Glutamatergic neuron (in vitro differentiated cells): ENCODE results near the gene RAP2C. TPM values are rescaled to one million over a fixed set of nuclear protein-coding genes. Genes with fewer than 3 reads are reported as not detected.
"Not testable (repeated sequence)": the region's sequence is repeated elsewhere in the genome, so short reads cannot be mapped to it uniquely, and the experiment has no call there.

Experiments
- DNase-seq: peaks from one replicate; pipeline ENCODE4 v3.0.0; 2022
- H3K27ac Mint-ChIP-seq: one replicate; pipeline ENCODE4 v1.8.0; 2020; ENCODE audit warnings: mild to moderate bottlenecking, mixed read lengths, inconsistent platforms; ENCODE audit not compliant: unreplicated experiment
- H3K27me3 Mint-ChIP-seq: one replicate; pipeline ENCODE4 v1.8.0; 2020; ENCODE audit warnings: mild to moderate bottlenecking, moderate library complexity, mixed read lengths, inconsistent platforms; ENCODE audit not compliant: unreplicated experiment
- H3K36me3 Mint-ChIP-seq: one replicate; pipeline ENCODE4 v1.8.0; 2020; ENCODE audit warnings: mild to moderate bottlenecking, mixed read lengths, inconsistent platforms; ENCODE audit not compliant: unreplicated experiment
- H3K4me1 Mint-ChIP-seq: one replicate; pipeline ENCODE4 v1.8.0; 2020; ENCODE audit warnings: mild to moderate bottlenecking, low read depth, mixed read lengths, inconsistent platforms; ENCODE audit not compliant: unreplicated experiment
- H3K4me3 Mint-ChIP-seq: one replicate; pipeline ENCODE4 v1.8.0; 2020; ENCODE audit warnings: mild to moderate bottlenecking, mixed read lengths, inconsistent platforms; ENCODE audit not compliant: unreplicated experiment
- H3K9me3 Mint-ChIP-seq: one replicate; pipeline ENCODE4 v1.8.0; 2020; ENCODE audit warnings: mild to moderate bottlenecking, moderate library complexity, mixed read lengths, inconsistent platforms; ENCODE audit not compliant: unreplicated experiment
- CTCF ChIP-seq: fragments of 200-600 bp; sonication (generic); IDR thresholded peaks from one replicate; pipeline ENCODE4 v1.5.0; 2021; ENCODE audit not compliant: partially characterized antibody, unreplicated experiment
- total RNA-seq: library from RNA; stranded (reverse); fragmentation: NEBNext Ultra II Directional; extraction: Animal tissue kit (Norgen Biotek cat#: 25700); gene quantifications from one replicate; pipeline ENCODE4 v1.2.1, GENCODE V29; 2021; ENCODE audit not compliant: unreplicated experiment

The RAP2C gene
- total RNA-seq, 1 donor from 2014 or later, result 22.2 TPM

DNA sequence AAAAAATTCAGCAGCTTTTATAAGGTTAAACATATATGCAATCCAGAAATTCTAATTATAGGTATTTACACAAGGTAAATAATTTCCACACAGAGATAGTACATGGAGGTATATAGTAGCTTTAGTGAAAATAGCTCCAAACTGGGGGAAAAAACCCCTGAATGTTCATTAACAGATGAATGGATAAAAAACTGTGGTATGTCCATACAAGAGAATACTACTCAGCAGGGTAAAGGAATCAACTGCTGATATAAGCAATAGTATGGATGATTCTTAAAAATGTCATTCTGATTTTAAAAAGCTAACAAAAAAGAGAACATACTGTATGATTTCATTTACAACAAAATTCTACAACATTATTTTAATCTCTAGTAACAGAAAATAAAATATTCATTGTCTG, 54.2 kb downstream of the RAP2C start:
- Mint-ChIP-seq H3K4me1 (no peaks in the 10 kb centered on the region), H3K4me3 (no peak overlapping the region), H3K9me3 (peaks cover 2% of the 10 kb centered on the region), H3K27me3 (peaks cover 3% of the 10 kb centered on the region), H3K27ac (no peak overlapping the region), H3K36me3 (no peaks in the 10 kb centered on the region)
- no peak for DNase-seq
- no peak for TF ChIP-seq CTCF

GRCh38 chrX:132163094-132163493, 56.2 kb downstream of the RAP2C start:
- H3K9me3 Mint-ChIP-seq, H3K4me3 Mint-ChIP-seq, H3K36me3 Mint-ChIP-seq: not testable (repeated sequence)

DNA sequence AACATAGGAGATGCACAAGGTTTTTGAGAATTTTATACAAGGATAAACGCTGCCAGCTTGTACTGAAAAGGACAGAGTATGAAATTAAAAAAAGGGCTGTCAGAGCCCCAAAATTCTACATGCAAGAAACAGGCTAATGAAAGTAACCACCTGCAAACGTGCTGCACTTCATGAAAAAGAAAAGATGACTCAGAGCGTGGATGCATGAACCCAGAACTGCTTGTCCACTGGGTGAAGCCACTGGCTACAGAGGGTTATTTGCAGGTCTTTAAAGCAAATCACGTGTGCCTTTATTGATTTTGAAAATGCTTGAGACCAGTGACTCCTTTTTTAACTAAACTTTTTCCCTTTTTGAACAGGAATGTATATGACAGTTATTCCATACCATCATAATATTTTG, 66.1 kb downstream of the RAP2C start:
- DNase-seq, result no peak
- no peak overlapping the region for H3K27ac Mint-ChIP-seq
- H3K27me3 Mint-ChIP-seq, result no peaks in the 10 kb centered on the region
- H3K4me1 Mint-ChIP-seq, result no peaks in the 10 kb centered on the region
- H3K9me3 Mint-ChIP-seq, result no peaks in the 10 kb centered on the region
- TF ChIP-seq CTCF, result no peak
- no peak overlapping the region for H3K4me3 Mint-ChIP-seq
- H3K36me3 Mint-ChIP-seq, result no peaks in the 10 kb centered on the region

More at GRCh38 chrX:132163094-132163493, 56.2 kb downstream of the RAP2C start:
- not testable (repeated sequence) for H3K4me1 Mint-ChIP-seq, H3K27me3 Mint-ChIP-seq, H3K27ac Mint-ChIP-seq, DNase-seq

Other genes with a start within 250 kb of the RAP2C start
- gene STK26, start 196.1 kb downstream of the RAP2C start, total RNA-seq, result 1.7 TPM
- gene FRMD7, start 91.4 kb downstream of the RAP2C start, total RNA-seq, result not detected